HG03066 (cell line): ENCODE measurements around the gene IQUB.
"Not testable (repeated sequence)": the region's sequence is repeated elsewhere in the genome, so short reads cannot be mapped to it uniquely, and the experiment has no call there.

Experiments
- ATAC-seq: cut with Tn5 transposase; IDR thresholded peaks from one replicate; pipeline ENCODE4 v1.9.1; 2021; ENCODE audit warnings: low read depth; ENCODE audit not compliant: unreplicated experiment

IQUB gene

DNA sequence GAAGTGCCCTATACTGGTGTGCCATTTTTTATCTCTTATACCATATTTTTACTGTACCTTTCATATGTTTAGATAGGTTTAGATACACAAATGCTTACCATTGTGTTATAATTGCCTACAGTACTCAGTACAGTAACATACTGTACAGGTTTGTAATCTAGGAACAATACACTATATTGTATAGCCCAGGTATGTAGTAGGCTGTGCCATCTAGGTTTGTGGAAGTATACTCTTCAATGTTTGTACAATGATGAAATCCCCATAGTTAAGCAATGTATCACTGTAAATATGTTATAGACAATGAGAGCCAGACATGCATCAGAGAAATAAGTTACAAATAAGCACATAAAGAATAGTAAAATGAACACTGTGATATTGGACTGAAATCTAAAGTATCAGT lies 109.1 kb downstream of the IQUB start:
- no peak for ATAC-seq

GRCh38 chr7:123424463-123424862 lies 109.9 kb downstream of the IQUB start:
- no peak for ATAC-seq

GRCh38 chr7:123423622-123424021 lies 110.8 kb downstream of the IQUB start:
- ATAC-seq = no peak

GRCh38 chr7:123417580-123417979 lies 116.8 kb downstream of the IQUB start:
- no peak for ATAC-seq

DNA sequence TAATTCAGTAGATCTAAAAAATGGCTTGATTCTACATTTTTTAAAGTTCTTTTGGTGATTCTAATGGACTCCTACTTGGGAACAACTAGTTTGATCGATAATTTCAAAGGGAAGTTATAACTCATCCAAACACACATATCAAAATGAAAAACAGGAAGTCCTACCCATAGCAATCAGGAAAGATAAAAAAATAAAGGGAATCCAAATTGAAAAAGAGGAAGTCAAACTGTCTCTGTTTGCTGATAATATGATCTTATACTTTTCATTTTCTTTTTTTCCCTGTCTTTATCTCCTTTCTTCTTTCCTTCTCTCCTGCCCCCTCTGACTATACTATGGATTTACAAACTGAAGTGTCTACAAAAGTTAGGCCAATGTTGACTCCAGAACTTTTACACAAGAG lies 118.8 kb downstream of the IQUB start:
- ATAC-seq = no peak

GRCh38 chr7:123410273-123410904 lies 124.0 kb downstream of the IQUB start:
- ATAC-seq = no peak

DNA sequence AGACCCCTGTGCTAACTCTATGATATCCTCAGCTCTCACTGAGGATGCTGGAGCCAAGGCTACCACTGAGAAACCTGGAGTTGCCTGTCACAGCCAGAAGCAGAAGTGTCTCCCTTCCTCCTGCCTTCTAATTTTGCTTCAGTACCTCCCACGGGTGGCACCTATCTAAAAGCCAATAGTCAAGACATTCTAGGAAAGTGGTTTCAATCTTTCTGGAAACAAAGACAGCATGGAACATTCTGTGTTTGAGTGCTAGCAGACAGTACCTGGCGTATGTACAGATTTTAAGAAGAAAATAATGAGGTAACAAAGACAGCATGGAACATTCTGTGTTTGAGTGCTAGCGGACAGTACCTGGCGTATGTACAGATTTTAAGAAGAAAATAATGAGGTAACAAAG lies 126.4 kb downstream of the IQUB start:
- not testable (repeated sequence) for ATAC-seq
